Retinal pigment epithelial cell (primary cell): ENCODE measurements around the gene SOS1.
"Not testable (repeated sequence)": the region's sequence is repeated elsewhere in the genome, so short reads cannot be mapped to it uniquely, and the experiment has no call there.

Experiments used
- DNase-seq: peaks from one replicate; pipeline ENCODE4 v3.0.0-alpha.2; 2010; ENCODE audit warnings: low read depth
- H3K4me3 ChIP-seq: 2 replicates; pipeline ENCODE4 v1.5.1; 2011; ENCODE audit warnings: mild to moderate bottlenecking, low read length, control low read depth, moderate library complexity
- TF ChIP-seq, protein P1 (sequence below): conservative IDR thresholded peaks from 2 replicates; pipeline ENCODE4 v1.5.1; 2011; ENCODE audit warnings: low read depth, low read length, control low read depth, inconsistent platforms

SOS1 gene

DNA sequence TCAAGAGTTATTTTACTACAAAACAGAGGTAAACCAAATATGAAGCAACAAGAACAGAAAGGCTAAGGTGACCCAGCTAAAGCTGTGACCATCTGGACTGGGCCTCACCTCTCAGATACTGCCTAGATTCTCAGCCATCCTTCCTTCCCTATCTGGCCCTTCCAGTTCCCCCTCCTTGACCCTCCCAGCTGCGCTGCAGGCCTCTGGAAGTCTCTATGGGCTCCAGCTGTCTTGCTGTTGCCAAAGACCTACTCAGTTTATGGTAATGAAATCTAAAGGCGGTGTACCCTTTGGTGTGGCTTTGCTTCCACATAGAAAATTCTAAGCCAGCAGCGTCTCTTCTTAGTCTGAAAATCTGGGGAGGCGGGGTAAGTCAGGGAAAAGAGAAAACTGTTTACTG lies 175.5 kb downstream of the SOS1 start:
- no peak for DNase-seq
- H3K4me3 ChIP-seq, result no peak overlapping the region
- TF ChIP-seq, protein P1, sequence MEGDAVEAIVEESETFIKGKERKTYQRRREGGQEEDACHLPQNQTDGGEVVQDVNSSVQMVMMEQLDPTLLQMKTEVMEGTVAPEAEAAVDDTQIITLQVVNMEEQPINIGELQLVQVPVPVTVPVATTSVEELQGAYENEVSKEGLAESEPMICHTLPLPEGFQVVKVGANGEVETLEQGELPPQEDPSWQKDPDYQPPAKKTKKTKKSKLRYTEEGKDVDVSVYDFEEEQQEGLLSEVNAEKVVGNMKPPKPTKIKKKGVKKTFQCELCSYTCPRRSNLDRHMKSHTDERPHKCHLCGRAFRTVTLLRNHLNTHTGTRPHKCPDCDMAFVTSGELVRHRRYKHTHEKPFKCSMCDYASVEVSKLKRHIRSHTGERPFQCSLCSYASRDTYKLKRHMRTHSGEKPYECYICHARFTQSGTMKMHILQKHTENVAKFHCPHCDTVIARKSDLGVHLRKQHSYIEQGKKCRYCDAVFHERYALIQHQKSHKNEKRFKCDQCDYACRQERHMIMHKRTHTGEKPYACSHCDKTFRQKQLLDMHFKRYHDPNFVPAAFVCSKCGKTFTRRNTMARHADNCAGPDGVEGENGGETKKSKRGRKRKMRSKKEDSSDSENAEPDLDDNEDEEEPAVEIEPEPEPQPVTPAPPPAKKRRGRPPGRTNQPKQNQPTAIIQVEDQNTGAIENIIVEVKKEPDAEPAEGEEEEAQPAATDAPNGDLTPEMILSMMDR, result no peak

DNA sequence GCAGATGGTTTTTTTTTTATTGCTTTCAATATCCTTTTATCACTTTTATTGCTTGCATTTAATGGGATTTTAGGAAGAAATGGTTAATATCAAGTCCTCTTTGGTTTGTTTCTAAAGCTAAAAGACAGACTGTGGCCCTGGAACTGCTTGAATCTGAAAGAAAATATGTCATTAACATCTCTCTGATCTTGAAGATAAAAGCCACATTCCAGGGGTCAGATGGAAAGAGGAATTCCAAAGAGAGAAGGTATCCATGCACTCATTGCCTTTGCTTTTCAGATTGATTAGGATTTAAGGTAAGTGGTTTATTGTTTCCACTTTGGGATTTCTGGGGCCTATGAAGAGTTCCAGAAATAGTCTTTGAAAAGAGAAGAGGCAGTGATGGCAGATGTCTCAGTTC lies 177.1 kb downstream of the SOS1 start:
- TF ChIP-seq, protein P1, result no peak
- no peak for DNase-seq
- H3K4me3 ChIP-seq, result no peak overlapping the region

GRCh38 chr2:38940746-38941145 lies 180.1 kb downstream of the SOS1 start:
- DNase-seq, result no peak
- no peak overlapping the region for H3K4me3 ChIP-seq
- TF ChIP-seq, protein P1, result no peak

GRCh38 chr2:38937548-38937947 lies 183.3 kb downstream of the SOS1 start:
- DNase-seq, result no peak
- TF ChIP-seq, protein P1, result no peak

DNA sequence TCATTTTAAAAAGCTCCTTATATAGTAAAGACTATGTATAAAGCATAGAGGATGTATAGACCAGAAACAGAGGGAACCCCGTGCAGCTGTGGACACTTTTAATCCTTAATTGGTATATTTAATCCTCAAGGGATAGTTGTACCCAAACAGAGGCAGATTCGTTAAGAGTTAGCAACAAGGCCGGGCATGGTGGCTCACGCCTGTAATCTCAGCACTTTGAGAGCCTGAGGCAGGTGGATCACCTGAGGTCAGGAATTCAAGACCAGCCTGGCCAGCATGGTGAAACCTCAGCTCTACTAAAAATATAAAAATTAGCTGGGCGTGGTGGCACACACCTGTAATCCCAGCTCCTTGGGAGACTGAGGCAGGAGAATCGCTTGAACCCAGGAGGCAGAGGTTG lies 184.3 kb downstream of the SOS1 start:
- not testable (repeated sequence) for H3K4me3 ChIP-seq, DNase-seq

More at GRCh38 chr2:38937548-38937947, 183.3 kb downstream of the SOS1 start:
- no peak overlapping the region for H3K4me3 ChIP-seq

- TF ChIP-seq, protein P1, result no peak
- no peak overlapping the region for H3K4me3 ChIP-seq
- no peak for DNase-seq
These were observed 185.2 kb downstream of the SOS1 start for GRCh38 chr2:38935568-38936172.

- TF ChIP-seq, protein P1, result no peak
- DNase-seq, result no peak
- no peak overlapping the region for H3K4me3 ChIP-seq
These were observed 186.1 kb downstream of the SOS1 start for GRCh38 chr2:38934742-38935141.
